CD4-positive, CD25-positive, alpha-beta regulatory T cell (primary cell): ENCODE results near the gene B3GNT9. TPM values are rescaled to one million over a fixed set of nuclear protein-coding genes. Genes with fewer than 3 reads are reported as not detected.

Experiments used
- ATAC-seq, 2 donors: fragments of 150-1000 bp; cut with Tn5 transposase; one replicate each; pipeline ENCODE4 v1.10.0; 2021; ENCODE audit warnings: low read depth in 2 of 2, moderate number of reproducible peaks in 2 of 2, moderate library complexity in 1 of 2
- DNase-seq, 3 donors: peaks; one replicate each; pipeline versions ENCODE4 v3.0.0 to v3.0.0-alpha.2; 2012 to 2022; ENCODE audit warnings: mixed read lengths in 1 of 3
- H3K27ac ChIP-seq: one replicate; pipeline ENCODE4 v1.7.0; 2013; ENCODE audit warnings: mild to moderate bottlenecking, low read length; ENCODE audit not compliant: insufficient read depth, poor library complexity, severe bottlenecking
- H3K27me3 ChIP-seq: one replicate; pipeline ENCODE4 v1.7.0; 2013; ENCODE audit warnings: low read length; ENCODE audit not compliant: control insufficient read depth, insufficient read depth
- H3K36me3 ChIP-seq: one replicate; pipeline ENCODE4 v1.7.0; 2013; ENCODE audit warnings: mild to moderate bottlenecking, low read length, moderate library complexity; ENCODE audit not compliant: control insufficient read depth, insufficient read depth
- H3K4me1 ChIP-seq: 2 replicates; pipeline ENCODE4 v1.7.0; 2013; ENCODE audit warnings: mild to moderate bottlenecking, low read length; ENCODE audit not compliant: insufficient read depth, control insufficient read depth, poor library complexity, severe bottlenecking
- H3K4me3 ChIP-seq: one replicate; pipeline ENCODE4 v1.7.0; 2013; ENCODE audit warnings: low read depth, mild to moderate bottlenecking, low read length, moderate library complexity
- H3K9me3 ChIP-seq, 2 experiments: 1 replicate in 1 of 2; 2 replicates in 1 of 2; pipeline ENCODE4 v1.7.0; 2013; ENCODE audit warnings: low read length in 2 of 2, mild to moderate bottlenecking in 1 of 2, moderate library complexity in 1 of 2; ENCODE audit not compliant: control insufficient read depth in 2 of 2
- H3K27ac Mint-ChIP-seq, 3 donors: one replicate each; pipeline ENCODE4 v1.8.0; 2020 to 2022; ENCODE audit warnings: mild to moderate bottlenecking in 3 of 3, mixed read lengths in 3 of 3, moderate library complexity in 2 of 3
- H3K27me3 Mint-ChIP-seq: one replicate; pipeline ENCODE4 v1.8.0; 2022; ENCODE audit warnings: mild to moderate bottlenecking, mixed read lengths
- H3K36me3 Mint-ChIP-seq: one replicate; pipeline ENCODE4 v1.8.0; 2020; ENCODE audit warnings: mixed read lengths
- H3K4me1 Mint-ChIP-seq, 4 donors: one replicate each; pipeline ENCODE4 v1.8.0; 2020 to 2022; ENCODE audit warnings: mixed read lengths in 4 of 4, mild to moderate bottlenecking in 1 of 4
- H3K4me3 Mint-ChIP-seq, 4 donors: one replicate each; pipeline ENCODE4 v1.8.0; 2020 to 2022; ENCODE audit warnings: mild to moderate bottlenecking in 4 of 4, mixed read lengths in 4 of 4, moderate library complexity in 3 of 4
- H3K9me3 Mint-ChIP-seq, 7 donors: one replicate each; pipeline ENCODE4 v1.8.0; 2020 to 2022; ENCODE audit warnings: mixed read lengths in 7 of 7, mild to moderate bottlenecking in 3 of 7, moderate library complexity in 2 of 7
- polyA plus RNA-seq, 4 donors: library from polyadenylated mRNA; unstranded; fragments of 300-500 nt; fragmentation: Illumina TruSeq; gene quantifications; one replicate each; pipeline ENCODE4 v1.2.3, GENCODE V29; 2021
- total RNA-seq: library from RNA; stranded (reverse); gene quantifications from one replicate; pipeline ENCODE4 v1.2.3, GENCODE V29; 2022

The B3GNT9 gene
- total and polyA plus RNA-seq, 5 donors from 2014 or later, result 0.44 to 3.4 (median 1.3) TPM

DNA sequence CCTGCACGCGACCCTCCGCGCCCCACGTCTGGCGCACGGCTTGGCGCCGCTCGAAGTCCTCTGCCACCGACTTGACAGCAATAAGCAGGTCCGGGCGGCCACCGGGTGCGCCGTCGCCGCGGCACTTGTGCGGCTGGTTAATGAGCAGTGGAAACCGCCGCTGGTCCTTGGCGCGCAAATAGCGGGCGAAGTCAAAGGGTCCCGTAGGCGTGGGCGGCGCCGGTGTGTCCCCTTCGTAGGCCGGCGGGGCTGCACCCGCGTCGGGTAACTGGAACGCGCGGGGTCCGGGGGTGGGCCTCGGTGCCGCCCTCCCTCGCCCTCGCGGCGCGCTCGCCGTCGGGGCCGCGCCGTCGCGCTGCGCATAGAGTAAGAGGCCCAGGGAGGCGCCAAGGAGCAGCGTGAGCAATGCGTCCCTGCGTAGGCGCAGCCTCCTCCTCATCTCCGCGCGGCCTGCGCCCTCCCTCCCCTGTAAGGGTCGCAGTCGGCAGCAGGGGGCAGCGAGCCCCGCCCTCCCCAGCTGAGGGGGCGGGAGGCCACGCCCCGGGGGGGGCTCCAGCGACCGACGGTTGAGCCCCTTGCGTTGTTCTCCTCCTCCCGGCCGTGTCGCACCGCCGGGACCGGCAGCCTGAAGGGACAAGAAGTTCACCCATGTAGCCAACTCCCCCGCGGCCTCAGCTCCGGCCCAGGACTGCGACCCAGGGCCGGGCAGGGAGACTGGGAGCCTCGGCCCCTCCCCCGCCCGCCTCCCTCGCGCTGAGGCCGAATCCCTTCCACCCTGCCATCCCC, 558 bp downstream of the B3GNT9 start:
- Histone ChIP-seq H3K27ac (no peak overlapping the region), H3K4me3 (no peak overlapping the region), H3K4me1 (peaks cover 24% of the 10 kb centered on the region), H3K27me3 (no peaks in the 10 kb centered on the region), H3K36me3 (peaks cover 16% of the 10 kb centered on the region), H3K9me3 (no peaks in the 10 kb centered on the region)
- peaks cover 0 to 26% (median 12%) of the 10 kb centered on the region in 4 donors for H3K4me1 Mint-ChIP-seq
- H3K36me3 Mint-ChIP-seq, result peaks cover 29% of the 10 kb centered on the region
- DNase-seq, result peak in 1 of 3 donors; percentile 68
- no peak overlapping the region for H3K27ac Mint-ChIP-seq
- ATAC-seq, result peak; percentile 52 to 57
- H3K27me3 Mint-ChIP-seq, result peaks cover 16% of the 10 kb centered on the region
- H3K4me3 Mint-ChIP-seq, result peak overlapping the region in 1 of 4 donors; percentile 52
- no peaks in the 10 kb centered on the region for H3K9me3 Mint-ChIP-seq

DNA sequence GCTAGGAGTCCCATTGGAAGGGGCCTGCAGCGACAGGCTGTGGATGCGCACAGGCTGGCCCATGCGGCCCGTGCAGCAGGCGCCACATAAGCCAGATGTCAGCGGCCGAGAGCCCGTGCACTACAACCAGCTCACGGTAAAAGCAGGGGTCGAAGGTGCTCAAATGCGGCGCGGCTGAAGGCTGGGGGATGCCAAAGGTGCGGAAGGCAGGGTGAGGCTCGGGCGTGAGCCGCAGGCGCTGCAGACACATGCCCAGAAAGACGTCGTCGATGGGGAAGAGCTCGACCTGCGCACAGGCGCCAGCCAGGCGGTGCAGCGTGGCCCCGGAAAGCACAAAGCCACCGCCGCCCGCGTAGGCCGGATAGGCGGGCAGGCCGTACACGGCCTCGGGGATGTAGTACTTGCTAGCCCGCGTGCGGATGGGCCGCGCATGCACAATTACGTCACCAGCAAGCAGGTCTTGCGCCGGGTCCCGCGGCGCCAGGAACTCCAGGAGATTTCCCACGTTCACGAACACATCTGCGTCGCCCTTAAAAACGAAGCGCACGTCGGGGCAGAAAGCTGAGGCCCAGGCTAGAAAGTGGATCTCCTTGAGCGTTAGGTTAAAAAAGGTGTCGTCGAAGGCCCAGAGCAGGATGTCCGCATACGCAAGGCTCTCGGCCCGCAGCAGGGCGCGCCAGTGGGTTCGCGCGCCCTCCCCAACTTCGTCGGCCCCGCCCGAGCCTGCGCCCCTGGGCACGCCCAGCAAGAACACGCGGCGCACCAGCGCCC, 1.3 kb downstream of the B3GNT9 start:
- Histone ChIP-seq H3K27me3 (no peaks in the 10 kb centered on the region), H3K27ac (no peak overlapping the region), H3K36me3 (peaks cover 22% of the 10 kb centered on the region), H3K9me3 (no peaks in the 10 kb centered on the region), H3K4me1 (peaks cover 16% of the 10 kb centered on the region), H3K4me3 (no peak overlapping the region)
- Mint-ChIP-seq H3K9me3 (no peaks in the 10 kb centered on the region), H3K4me1 (peaks cover 0 to 25% (median 12%) of the 10 kb centered on the region in 4 donors), H3K4me3 (peak overlapping the region in 3 of 4 donors; percentile 35 to 52 (median 43)), H3K27ac (no peak overlapping the region), H3K27me3 (peaks cover 16% of the 10 kb centered on the region), H3K36me3 (peaks cover 37% of the 10 kb centered on the region)
- ATAC-seq (no peak), DNase-seq (no peak)

DNA sequence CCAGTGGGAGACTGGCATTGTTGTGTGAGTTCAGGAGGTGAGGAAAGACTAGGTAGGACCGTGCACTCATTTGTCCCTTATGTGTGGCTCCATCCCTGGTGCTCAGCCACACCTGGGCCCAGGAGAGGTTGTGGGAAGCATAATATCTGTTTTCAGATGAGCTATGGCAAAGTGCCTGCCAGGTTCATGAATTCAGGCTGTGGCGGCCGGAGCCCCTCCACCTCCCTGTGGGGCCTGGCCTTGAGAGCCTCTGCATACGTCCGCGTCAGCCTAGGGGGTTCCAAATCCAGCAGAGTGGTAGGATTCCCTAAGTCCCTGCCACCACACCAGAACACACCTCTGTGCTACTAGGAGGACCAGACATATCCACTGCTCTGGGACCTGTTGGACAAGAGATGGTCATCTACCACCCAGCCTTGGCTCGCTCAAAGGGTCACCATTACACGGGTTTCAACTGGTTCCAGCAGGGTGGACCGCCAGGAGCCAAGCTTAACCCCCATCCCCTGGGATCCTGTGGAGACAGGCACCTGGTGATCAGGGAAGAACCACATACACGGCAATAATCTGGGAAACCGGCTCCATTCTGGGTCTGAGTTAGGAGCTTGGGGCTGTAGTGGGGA, 2.0 kb downstream of the B3GNT9 start:
- Histone ChIP-seq H3K4me1 (peaks cover 16% of the 10 kb centered on the region), H3K27ac (no peak overlapping the region), H3K27me3 (no peaks in the 10 kb centered on the region), H3K36me3 (peaks cover 29% of the 10 kb centered on the region), H3K9me3 (no peaks in the 10 kb centered on the region), H3K4me3 (no peak overlapping the region)
- Mint-ChIP-seq H3K27me3 (peaks cover 16% of the 10 kb centered on the region), H3K4me1 (peaks cover 0 to 21% (median 11%) of the 10 kb centered on the region in 4 donors), H3K4me3 (peak overlapping the region; percentile 28 to 52 (median 39)), H3K36me3 (peaks cover 42% of the 10 kb centered on the region), H3K9me3 (no peaks in the 10 kb centered on the region), H3K27ac (no peak overlapping the region)
- no peak for ATAC-seq
- DNase-seq, result no peak

DNA sequence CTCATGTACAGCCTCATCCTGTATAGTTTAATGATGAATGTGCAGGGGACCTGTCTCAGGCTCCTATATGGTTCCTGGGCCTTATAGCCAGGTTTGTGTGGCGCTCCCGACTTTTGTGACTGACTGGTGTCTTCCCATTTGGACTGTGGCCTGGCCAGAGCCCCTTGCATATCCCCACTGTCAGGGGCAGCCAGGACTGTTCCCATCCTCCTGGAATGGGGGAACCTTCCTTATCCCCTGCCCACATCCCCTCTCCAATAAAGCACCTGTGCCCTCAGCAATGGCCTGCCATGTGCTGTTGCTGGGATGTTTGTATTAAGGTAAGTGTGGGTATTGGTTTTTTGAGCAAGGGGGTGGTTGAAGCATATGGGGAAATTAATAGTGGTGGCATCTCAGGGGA, 2.6 kb downstream of the B3GNT9 start:
- peaks cover 16% of the 10 kb centered on the region for H3K4me1 ChIP-seq
- H3K27ac ChIP-seq, result no peak overlapping the region
- H3K27me3 ChIP-seq, result no peaks in the 10 kb centered on the region
- Mint-ChIP-seq H3K4me1 (peaks cover 0 to 19% (median 9%) of the 10 kb centered on the region in 4 donors), H3K27me3 (peaks cover 16% of the 10 kb centered on the region), H3K36me3 (peaks cover 45% of the 10 kb centered on the region), H3K9me3 (no peaks in the 10 kb centered on the region), H3K4me3 (peak overlapping the region in 3 of 4 donors; percentile 28 to 72 (median 52)), H3K27ac (no peak overlapping the region)
- H3K4me3 ChIP-seq, result no peak overlapping the region
- ATAC-seq (no peak), DNase-seq (no peak)
- H3K9me3 ChIP-seq, result no peaks in the 10 kb centered on the region
- H3K36me3 ChIP-seq, result peaks cover 34% of the 10 kb centered on the region

DNA sequence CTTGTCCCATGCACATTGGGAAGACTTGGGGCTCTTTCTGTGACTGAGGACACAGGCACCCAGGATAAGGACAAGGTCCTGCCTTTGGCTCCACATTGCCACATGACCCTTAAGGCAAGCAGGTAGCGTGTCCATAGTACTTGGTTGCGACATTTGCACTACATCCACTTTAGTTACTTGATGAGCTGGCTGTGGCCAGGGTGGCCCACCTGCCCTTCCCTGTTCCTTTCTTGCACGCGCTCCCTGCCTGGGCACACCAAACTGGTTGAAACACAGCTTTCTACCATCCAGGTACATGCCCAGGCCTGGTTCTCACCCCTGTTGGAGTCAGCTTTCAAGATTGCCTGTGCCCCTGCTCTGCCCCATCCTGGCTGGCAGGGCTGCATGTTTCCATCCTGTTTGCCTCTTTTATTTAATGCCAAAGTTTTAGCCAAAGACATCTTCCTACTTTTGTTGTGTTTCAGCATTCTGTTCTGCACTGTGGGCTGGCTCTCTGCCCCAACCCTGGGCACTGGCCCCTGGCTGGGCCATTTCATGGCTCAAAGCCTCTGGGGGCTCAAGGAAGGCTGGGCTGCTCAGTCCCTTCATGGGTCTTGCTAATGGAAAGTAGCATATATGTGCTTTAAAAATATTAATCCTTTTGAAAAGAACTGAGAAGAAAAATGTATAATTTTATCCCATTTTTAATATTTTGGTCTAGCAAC, 3.2 kb downstream of the B3GNT9 start:
- H3K4me3 ChIP-seq, result no peak overlapping the region
- Mint-ChIP-seq H3K4me3 (peak overlapping the region in 1 of 4 donors; percentile 72), H3K27me3 (peaks cover 10% of the 10 kb centered on the region), H3K36me3 (peaks cover 49% of the 10 kb centered on the region), H3K27ac (no peak overlapping the region), H3K9me3 (no peaks in the 10 kb centered on the region), H3K4me1 (peaks cover 0 to 13% (median 8%) of the 10 kb centered on the region in 4 donors)
- DNase-seq (no peak), ATAC-seq (no peak)
- peaks cover 16% of the 10 kb centered on the region for H3K4me1 ChIP-seq
- no peaks in the 10 kb centered on the region for H3K27me3 ChIP-seq
- peaks cover 40% of the 10 kb centered on the region for H3K36me3 ChIP-seq
- H3K27ac ChIP-seq, result no peak overlapping the region
- H3K9me3 ChIP-seq, result no peaks in the 10 kb centered on the region

DNA sequence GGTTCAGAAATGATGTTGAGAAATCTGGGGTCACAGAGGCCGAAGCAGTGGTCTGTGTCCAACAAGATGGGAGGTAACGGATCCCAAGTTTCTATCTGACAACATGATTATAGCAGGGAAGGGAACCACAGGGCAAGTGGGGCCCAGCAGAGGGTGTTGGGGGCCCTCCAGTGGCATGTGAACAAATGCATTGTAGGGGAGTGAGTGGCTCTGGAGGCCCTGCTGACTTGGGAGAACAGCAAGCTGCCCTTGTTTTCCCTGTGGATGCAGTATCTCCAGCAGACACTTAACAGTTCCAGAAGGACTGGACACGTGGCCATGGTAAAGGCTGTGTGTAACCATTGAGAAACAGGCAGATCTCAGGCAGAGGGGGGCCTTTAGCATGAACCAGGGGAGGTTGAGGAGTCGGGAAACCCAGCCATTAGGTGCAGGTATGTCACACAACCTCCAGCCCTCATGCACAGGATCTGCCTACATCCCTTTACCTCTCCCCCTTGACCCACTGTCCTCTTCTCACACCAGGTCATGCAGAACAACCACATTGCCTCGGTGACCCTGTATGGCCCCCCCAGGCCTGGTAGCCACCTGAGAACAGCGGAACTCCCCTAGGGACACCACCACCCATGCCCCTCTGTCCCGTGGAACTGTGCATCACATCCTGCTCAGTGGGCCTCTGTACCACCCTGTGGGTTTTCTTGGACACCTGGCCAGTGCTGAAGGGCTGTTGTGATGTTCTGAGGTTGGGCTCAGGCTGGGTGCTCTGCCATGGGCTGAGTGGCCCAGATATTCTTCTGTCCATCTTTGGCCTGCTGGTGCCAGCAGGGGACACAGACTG, 4.1 kb downstream of the B3GNT9 start:
- no peaks in the 10 kb centered on the region for H3K27me3 ChIP-seq
- peaks cover 43% of the 10 kb centered on the region for H3K36me3 ChIP-seq
- no peaks in the 10 kb centered on the region for H3K9me3 Mint-ChIP-seq
- ATAC-seq, result no peak
- no peak overlapping the region for H3K27ac Mint-ChIP-seq
- peaks cover 0 to 10% (median 6%) of the 10 kb centered on the region in 4 donors for H3K4me1 Mint-ChIP-seq
- no peak overlapping the region for H3K27ac ChIP-seq
- DNase-seq, result no peak
- peaks cover 9% of the 10 kb centered on the region for H3K27me3 Mint-ChIP-seq
- peaks cover 16% of the 10 kb centered on the region for H3K4me1 ChIP-seq
- no peaks in the 10 kb centered on the region for H3K9me3 ChIP-seq
- no peak overlapping the region for H3K4me3 Mint-ChIP-seq
- no peak overlapping the region for H3K4me3 ChIP-seq
- peaks cover 56% of the 10 kb centered on the region for H3K36me3 Mint-ChIP-seq
